Stimulated activated CD4-positive, alpha-beta T cell treated with anti-CD3 and anti-CD28 coated beads, TNF-alpha, amount 100 ng/mL, for 4 hours (primary cell): ENCODE results near the gene CELA2B.
"Not testable (repeated sequence)": the region's sequence is repeated elsewhere in the genome, so short reads cannot be mapped to it uniquely, and the experiment has no call there.

ENCODE experiments used
- DNase-seq, 3 experiments: peaks; one replicate each; pipeline ENCODE4 v3.0.0-alpha.2; 2020; ENCODE audit warnings: low read depth in 3 of 3

The CELA2B gene

DNA sequence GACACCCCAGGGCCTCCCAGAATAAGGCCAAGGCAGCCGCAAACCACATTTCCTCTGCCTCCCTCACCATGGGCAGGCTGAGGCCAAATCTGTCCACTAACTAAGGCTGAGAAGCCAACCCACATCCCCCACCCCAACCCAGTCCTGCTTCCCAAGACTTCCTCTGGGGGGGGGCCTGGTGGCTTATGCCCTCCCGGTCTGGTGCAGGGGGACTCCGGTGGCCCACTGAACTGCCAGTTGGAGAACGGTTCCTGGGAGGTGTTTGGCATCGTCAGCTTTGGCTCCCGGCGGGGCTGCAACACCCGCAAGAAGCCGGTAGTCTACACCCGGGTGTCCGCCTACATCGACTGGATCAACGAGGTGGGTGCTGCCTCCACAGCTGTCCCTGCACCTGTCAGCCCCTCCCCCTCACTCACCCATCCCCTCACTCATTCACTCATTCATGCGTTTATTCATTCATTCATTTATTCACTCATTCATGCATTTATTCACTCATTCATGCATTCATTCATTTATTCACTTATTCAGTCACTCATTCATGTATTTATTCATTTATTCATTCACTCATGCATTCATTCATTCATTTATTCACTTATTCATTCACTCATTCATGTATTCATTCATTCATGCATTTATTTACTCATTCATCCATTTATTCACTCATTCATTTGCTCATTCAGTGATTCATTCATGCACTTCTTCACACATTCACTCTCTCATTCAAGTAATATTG is 30.3 kb upstream of the CELA2B start:
- no peak for DNase-seq

DNA sequence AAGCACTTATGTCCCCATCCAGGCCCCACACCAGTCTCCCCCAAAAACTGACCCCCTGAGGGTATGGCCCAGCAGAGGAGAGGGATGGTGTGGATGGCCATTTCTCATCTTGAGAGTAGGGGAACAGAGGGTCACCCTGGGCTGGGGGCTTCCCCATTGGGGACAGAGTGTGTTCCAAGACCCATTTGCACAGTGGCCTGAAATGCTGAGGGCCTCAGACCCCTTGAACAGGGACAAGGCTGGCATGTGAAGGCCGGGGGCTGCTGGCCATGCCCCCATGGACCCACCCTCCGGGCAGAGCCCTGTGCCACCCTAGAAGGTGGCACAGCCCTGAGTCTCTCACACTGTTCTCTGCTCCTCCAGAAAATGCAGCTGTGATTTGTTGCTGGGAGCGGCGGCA is 29.7 kb upstream of the CELA2B start:
- no peak for DNase-seq

GRCh38 chr1:15448877-15449462 is 26.9 kb upstream of the CELA2B start:
- DNase-seq, result no peak

GRCh38 chr1:15449567-15449966 is 26.3 kb upstream of the CELA2B start:
- no peak for DNase-seq

DNA sequence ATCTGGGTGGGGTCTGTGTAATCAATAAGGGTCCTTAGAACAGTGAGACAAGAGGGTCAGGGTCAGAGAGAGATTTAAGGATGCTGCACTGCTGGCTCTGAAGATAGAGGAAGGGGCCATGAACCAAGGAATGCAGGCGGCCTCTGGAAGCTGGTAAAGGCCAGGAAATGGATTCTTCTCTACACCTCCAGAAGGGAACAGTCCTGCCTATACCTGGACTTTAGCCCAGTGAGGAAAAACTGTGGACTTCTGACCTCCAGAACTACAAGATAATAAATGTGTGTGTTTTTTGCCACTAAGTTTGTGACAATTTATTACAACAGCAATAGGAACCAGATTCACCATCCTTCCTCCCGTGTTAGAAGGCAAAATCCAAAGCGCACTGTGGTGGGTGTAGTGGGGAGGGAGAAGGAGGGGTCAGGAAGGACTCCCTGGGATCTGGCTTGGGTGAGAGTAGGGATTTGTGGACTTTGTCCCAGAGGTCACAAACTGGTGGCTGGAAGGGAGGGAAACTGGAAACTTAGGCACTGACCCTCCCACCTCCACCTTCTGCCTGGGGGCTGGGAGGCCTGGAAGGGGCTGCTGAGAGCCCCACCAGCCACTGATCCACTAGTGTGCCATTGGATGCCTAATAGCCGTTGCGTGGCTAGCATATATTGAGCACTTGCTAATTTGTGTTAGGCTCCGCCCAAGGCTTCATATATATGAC is 24.7 kb upstream of the CELA2B start:
- DNase-seq, result no peak

DNA sequence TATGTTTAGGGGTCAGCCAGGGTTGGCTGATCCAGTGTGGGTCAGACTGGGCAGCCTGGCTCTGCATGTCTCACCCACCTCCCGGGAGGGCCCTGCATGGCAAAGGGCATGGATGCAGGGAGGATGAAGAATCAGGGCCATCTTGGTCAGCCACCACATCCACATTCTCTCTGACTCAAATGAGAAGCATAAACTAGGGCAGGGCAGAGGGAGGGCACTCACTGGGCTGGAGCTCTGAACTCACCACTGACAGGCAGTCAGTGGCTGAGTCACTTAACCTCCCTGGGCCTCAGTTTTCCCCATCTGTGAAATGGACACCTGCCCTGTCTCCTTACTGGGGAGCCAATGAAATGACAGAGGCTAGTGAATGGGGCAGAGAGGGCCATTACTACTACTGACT is 23.7 kb upstream of the CELA2B start:
- DNase-seq, result no peak

GRCh38 chr1:15452866-15453571 is 22.9 kb upstream of the CELA2B start:
- DNase-seq, result no peak

DNA sequence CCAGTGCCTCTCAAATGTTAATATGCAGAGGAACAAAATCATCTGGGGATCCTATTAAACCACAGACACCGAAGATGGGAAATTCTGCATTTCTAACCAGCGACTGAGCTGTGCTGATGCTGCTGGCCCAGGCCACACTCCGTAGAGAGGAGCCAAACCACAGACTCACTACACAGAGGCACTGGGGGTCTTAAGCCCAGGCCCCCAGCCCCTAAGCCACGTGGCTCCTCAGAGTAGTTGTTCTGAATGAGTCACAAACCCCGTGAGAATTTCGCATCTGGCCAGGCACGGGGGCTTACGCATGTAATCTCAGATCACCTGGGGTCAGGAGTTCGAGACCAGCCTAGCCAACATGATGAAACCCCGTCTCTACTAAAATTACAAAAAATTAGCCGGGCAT is 22.2 kb upstream of the CELA2B start:
- no peak for DNase-seq

DNA sequence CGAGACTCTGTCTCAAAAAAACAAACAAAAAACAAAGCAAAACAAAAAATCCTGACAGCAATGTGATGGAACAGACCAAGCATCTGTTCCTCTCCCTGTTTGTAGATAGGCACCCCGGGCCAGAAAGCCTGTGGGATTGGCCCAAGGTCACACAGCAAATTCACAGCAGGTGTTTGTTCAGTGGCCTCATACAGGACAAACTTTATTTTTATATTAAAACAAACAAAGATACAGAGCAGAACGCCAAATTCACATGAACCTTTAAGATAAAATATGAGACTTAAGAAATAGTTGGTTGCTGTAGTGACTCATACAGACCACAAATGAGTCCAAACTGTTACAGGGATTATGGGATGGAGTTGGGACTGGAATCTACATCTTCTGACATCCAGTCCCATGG is 21.6 kb upstream of the CELA2B start:
- DNase-seq, result no peak

DNA sequence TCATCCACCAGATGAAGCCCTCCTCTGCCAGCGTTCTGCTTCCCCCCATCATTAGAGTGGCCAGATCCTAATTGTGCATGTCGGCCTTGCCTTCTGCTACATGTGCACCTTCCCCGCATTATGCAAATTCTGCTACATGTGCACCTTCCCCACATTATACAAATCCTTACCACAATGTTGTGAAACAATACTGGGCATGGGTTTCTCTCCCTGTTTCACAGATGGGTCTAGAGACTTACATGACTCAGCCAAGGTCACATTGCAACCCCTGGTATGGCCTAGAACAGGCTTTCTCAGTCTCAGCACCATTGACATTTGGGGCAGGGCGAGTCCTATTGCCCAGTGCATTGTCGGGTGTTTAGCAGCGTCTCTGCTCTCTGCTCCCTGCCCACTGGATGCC is 20.4 kb upstream of the CELA2B start:
- no peak for DNase-seq

DNA sequence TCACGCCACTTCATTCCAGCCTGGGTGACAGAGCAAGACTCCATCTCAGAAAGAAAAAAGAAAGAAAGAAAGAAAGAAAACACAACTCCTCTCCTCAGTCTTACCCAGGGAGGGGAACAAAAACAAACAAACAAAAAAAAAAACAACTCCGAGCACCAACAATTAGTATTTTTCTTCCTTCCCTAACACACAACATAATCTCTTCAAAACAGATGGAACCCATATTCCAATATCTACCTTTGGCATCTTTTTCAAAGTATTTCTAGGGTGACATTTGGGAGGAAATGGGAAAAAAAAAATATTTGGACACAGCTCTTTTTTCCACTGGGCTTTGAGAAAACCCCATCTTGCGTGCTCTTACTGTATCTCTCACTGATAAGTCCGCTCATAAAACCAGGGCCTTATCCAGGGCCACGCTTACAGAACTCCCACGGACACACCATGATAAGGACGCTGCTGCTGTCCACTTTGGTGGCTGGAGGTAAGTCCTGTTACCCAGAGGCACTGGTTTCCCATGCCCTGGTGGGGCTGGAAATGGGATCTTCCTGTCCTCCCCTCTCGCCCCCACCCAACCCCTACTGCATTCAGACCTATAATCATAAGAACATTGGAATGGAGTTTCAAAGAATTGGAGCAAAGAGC is 19.5 kb upstream of the CELA2B start, which contains the start of gene CELA2A:
Gene CELA2A, plus strand, starts transcription at position 420 of the 642 bp plus-strand sequence. Its CDS starts 22 bp downstream, at position 442.
- DNase-seq, result no peak

- DNase-seq, result no peak
Observed at GRCh38 chr1:15457585-15457984, 18.3 kb upstream of the CELA2B start.

DNA sequence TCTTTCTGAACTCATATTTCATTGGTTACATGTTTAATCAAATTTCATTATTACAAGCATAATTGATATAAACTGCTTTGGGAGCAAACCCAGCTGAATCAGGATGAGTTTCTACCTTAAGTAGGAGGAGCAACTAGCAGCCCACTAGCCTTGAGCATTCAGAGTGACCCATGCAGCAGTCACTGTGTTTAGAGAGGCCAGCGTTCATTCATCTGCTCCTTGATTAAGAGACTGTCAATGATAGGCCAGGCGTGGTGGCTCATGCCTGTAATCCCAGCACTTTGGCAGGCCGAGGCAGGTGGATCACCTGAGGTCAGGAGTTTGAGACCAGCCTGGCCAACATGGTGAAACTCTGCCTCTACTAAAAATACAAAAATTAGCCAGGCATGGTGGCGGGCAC is 17.5 kb upstream of the CELA2B start:
- DNase-seq, result not testable (repeated sequence)

GRCh38 chr1:15459771-15460707 is 15.9 kb upstream of the CELA2B start:
- no peak for DNase-seq

DNA sequence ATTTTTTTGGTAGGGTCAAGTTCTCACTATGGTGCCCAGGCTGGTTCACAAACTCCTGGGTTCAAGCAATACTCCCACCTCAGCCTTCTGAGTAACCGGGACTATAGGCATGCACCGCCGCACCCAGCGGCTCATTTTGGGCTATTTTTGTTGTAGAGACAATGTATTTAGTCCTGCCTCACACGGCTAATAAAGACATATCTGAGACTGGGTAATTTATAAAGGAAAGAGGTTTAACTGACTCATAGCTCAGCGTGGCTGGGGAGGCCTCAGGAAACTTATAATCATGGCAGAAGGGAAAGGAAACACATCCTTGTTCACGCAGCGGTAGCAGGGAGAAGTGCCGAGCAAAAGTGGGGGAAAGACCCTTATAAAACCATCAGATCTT is 15.2 kb upstream of the CELA2B start:
- no peak for DNase-seq

DNA sequence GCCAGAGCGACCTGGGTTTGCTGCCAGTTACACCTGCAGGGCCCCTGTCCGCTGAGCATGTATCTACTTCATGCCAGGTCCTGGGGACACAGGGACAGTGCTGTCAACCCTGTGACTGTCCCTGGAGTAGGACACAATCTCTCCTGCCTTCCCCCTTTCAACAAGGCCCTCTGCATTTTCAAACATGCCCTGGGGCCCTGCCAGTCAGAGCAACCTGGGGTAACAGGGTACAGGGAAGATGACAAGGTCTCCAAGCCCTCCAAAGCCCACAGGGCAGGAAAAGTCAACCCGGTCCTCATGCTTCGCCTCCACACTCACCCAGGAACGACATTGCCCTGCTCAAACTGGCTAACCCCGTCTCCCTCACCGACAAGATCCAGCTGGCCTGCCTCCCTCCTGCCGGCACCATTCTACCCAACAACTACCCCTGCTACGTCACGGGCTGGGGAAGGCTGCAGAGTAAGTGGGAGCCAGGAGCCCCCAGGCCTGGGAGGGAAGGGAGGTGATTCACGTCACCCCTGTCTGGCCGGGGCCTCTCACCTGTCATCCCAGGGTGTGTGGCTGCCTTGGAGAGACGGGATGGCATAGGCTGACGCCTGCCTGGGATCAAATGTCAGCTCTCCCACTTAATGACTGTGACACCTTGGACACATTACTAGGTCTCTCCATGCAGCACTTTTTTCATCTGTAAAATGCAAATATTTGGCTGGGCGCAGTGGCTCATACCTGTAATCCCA is 12.7 kb upstream of the CELA2B start:
- not testable (repeated sequence) for DNase-seq

DNA sequence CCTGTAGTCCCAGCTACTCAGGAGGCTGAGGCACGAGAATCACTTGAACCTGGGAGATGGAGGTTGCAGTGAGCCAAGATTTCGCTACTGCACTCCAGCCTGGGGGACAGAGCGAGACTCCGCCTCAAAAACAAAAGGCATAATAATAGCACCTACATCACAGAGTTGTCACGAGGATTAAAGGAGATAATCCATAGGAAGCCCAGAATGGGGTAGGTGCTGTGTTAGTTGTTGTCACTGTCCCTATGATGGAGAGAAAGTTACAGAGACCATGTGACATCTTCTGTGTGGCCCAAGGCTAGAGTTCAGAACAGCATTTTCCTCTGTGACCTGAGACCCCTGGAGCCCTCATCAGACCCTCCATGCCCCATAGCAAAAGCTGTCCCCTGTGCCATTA is 12.0 kb upstream of the CELA2B start:
- DNase-seq, result not testable (repeated sequence)

- DNase-seq, result no peak
Observed at GRCh38 chr1:15465674-15466073, 10.2 kb upstream of the CELA2B start.

DNA sequence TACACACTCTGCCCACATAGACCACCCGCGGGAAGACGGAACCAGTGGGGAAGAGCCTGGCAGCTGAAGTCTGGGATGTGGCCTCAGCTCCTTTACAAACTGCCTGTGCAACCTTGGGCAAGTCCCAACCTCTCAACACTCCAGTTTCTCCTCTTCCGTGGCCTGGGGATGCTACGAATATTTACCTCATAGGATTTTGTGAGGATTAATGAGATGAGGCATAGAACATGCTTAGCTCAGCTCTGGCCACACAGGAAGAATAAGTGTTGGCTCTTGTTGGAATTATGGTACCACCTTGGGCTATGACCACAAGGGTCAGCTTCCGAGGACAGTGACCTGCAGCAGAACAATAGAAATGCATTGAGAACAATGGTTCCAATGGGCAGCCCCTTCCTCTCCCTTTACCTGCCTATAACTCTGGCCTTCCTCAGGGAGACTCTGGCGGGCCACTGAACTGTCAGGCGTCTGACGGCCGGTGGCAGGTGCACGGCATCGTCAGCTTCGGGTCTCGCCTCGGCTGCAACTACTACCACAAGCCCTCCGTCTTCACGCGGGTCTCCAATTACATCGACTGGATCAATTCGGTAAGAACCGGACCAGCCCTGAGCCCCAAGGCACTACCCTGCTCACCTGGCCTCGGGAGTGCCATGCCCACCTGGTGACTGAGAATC is 8.8 kb upstream of the CELA2B start:
- DNase-seq, result not testable (repeated sequence)
